NCI-H2227 (cell line): ENCODE data around the gene COX18.

Experiments
- DNase-seq: peaks from one replicate; lab custom pipeline; 2025; ENCODE audit not compliant: unreplicated experiment; lab: John Stamatoyannopoulos, UW

The COX18 gene

GRCh38 chr4:73069338-73070073 is at the start of gene COX18:
COX18 (minus strand) TSS chr4:73069716; CDS start chr4:73069649, 67 bp downstream.
- DNase-seq, result peak; percentile 97

DNA sequence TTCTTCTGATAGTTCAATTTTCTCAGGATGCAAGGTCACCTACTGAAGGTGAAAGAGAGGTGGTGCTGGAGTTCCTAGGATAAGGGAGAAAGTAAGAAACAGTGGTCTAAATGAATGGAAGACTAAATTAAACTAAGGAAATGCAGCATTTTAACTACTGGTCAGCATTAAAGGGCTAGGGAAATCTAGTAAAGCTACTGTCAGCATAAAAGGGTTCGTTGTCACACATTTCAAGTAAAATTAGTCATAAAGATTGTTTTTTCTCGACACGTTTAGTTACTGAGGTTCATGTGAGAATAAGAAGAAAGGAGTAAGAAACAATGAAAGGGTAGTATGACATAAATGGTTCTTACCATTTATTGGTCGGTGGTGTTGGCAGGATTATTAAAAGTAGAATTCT is 40.0 kb upstream of the COX18 start:
- DNase-seq, result no peak

- no peak for DNase-seq
Measured at GRCh38 chr4:73104695-73105094, 35.2 kb upstream of the COX18 start.

- no peak for DNase-seq
Measured at GRCh38 chr4:73103799-73104503, 34.4 kb upstream of the COX18 start.

DNA sequence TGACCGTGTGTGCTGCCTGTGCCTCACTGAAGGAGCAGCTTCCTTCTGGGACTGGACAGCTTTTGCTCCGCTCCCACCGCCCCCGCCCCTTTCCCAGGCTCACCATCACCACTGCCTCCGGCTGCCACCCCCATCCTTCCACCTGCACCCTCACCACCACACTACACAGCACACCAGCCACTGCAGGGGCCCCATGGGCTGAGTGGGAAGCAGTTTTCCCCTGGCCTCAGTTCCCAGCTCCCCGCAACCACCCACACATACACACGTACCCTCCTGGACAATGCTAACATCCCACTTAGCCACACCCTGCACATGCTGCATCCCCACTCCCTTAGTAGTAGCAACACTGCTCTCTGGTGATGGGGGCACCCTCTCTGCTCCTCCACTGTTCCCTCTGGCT is 29.6 kb upstream of the COX18 start:
- no peak for DNase-seq

- DNase-seq, result no peak
Measured at GRCh38 chr4:73098713-73099112, 29.2 kb upstream of the COX18 start.

GRCh38 chr4:73098016-73098415 is 28.5 kb upstream of the COX18 start:
- no peak for DNase-seq

- DNase-seq, result no peak
Measured at GRCh38 chr4:73092868-73093267, 23.4 kb upstream of the COX18 start.

DNA sequence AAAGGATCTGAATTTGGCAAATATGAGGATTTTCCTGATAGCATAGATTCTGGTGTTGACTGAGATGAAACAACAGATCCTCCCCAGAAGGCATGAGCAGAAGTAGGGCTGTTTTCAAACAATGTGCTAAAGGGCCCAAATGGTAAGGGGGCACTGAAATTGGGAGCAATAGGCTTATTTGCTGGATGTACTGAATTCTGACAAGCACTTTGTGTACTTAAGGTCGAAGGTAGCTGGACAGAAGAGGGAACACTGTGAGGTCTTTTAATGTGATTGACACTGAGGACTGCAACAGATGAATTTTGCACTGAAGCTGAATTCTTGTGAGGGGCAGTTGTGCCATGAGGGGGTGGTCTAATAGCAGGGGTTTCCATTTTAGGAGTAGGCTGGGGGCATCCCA is 21.2 kb upstream of the COX18 start:
- no peak for DNase-seq

DNA sequence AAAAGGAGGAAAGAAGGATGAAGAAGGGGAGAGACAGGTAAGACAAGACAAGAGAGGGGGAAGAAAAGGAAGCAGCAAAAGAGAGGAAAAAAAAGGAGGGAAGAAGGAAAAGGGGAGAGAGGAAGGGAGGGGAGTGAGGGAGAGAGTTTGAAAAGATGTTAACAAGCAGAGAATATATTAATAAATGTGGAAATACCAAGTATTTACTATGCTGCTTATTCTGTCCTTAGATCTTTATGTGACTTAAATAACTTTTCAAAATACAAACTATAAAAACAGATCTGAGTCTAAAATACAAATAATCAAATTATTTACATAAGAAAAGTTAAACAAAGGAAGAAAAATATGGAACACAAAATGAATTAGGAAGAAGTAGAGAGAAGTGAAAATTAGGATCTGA is 18.4 kb upstream of the COX18 start:
- no peak for DNase-seq

- DNase-seq, result no peak
Measured at GRCh38 chr4:73086095-73086868, 16.8 kb upstream of the COX18 start.

- no peak for DNase-seq
Measured at GRCh38 chr4:73080789-73081188, 11.3 kb upstream of the COX18 start.

DNA sequence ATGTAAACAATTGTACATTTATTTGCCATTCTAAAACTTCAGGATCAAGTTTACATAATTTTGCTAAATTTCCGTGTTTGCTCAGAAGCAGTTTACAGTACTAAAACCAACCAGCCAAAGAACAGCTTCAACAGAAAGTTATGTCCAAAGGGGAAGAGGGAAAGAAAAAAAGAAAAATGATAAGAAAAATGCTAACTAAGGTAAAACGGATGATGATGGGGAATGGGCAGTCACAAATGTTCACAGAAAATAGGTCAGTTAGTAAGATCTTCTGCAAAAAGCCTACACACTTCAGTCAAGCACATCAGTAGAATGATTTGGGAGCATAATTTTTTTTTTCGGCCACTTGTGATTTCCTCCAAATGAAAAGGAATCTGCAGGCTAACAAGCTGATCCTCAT is 6.3 kb upstream of the COX18 start:
- no peak for DNase-seq

- DNase-seq, result peak; percentile 72
Measured at GRCh38 chr4:73070074-73070390, 516 bp upstream of the COX18 start.

- peak; percentile 29 for DNase-seq
Measured at GRCh38 chr4:73068491-73069337, 802 bp downstream of the COX18 start.

GRCh38 chr4:73067971-73068394 is 1.5 kb downstream of the COX18 start:
- no peak for DNase-seq

- DNase-seq, result no peak
Measured at GRCh38 chr4:73066928-73067327, 2.6 kb downstream of the COX18 start.

DNA sequence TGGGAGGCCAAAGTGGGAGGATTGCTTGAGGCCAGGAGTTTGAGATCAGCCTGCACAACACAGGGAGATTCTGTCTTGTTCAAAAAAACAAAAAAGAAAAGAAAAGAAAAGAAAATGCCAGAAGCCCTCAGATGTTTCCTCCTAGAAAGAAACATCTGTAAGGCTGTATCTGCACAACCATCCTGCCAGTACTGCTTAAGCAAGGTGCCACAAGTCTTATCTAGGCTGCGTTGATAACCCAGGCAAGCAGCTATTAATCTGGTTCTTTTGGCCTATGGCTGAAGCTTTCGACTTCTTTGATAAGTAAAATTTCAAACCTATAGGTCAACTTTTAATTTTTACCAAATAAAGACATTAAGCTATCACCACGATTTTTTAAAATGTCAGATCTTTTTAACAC is 3.1 kb downstream of the COX18 start:
- no peak for DNase-seq

GRCh38 chr4:73064536-73064935 is 5.0 kb downstream of the COX18 start:
- no peak for DNase-seq

- DNase-seq, result no peak
Measured at GRCh38 chr4:73055241-73055897, 14.1 kb downstream of the COX18 start.
